A673 (cell line): ENCODE results near the gene TULP3. TPM values are rescaled to one million over a fixed set of nuclear protein-coding genes. Genes with fewer than 3 reads are reported as not detected.

Experiments
- BruUV-seq: library from RNA; stranded (reverse); fragments of 400-500 nt; replicated peaks from 2 replicates; lab custom pipeline; 2021; lab: Mats Ljungman, UMichigan
- CTCF ChIA-PET: fragments of 300-600 bp; sonication (Branson Sonifier 250); formaldehyde crosslinking; loops from one replicate; lab custom pipeline; 2022; ENCODE audit warnings: antibody characterized with exemption; lab: Charles Lee
- POLR2A ChIA-PET: fragments of 300-600 bp; sonication (Branson Sonifier 250); formaldehyde crosslinking; loops from one replicate; lab custom pipeline; 2022; ENCODE audit warnings: antibody characterized with exemption; ENCODE audit not compliant: low non-redundant PET; lab: Charles Lee
- DNase-seq: peaks from one replicate; pipeline ENCODE4 v3.0.0-alpha.2; 2015; ENCODE audit warnings: low spot score
- H3K27ac ChIP-seq: fragments of 200-600 bp; sonication (generic); 2 replicates; pipeline ENCODE4 v1.5.1; 2016; ENCODE audit warnings: mixed run types, low read depth, mild to moderate bottlenecking, mixed read lengths, antibody characterized with exemption, low read length; ENCODE audit not compliant: poor library complexity, severe bottlenecking
- H3K27me3 ChIP-seq: fragments of 200-600 bp; sonication (generic); replicated peaks from 2 replicates; pipeline ENCODE4 v1.6.1; 2017; ENCODE audit warnings: mixed run types, low read depth, mild to moderate bottlenecking, mixed read lengths, antibody characterized with exemption, low read length; ENCODE audit not compliant: insufficient read depth, poor library complexity
- H3K36me3 ChIP-seq: fragments of 200-600 bp; sonication (generic); 2 replicates; pipeline ENCODE4 v1.6.1; 2016; ENCODE audit warnings: mixed run types, mild to moderate bottlenecking, mixed read lengths, antibody characterized with exemption, low read length; ENCODE audit not compliant: insufficient read depth, poor library complexity, severe bottlenecking
- H3K4me1 ChIP-seq: fragments of 200-600 bp; sonication (generic); 2 replicates; pipeline ENCODE4 v1.6.1; 2017; ENCODE audit warnings: mixed run types, mild to moderate bottlenecking, mixed read lengths, antibody characterized with exemption, low read length; ENCODE audit not compliant: insufficient read depth, poor library complexity, severe bottlenecking
- H3K4me3 ChIP-seq: fragments of 200-600 bp; sonication (generic); 2 replicates; pipeline ENCODE4 v1.5.1; 2016; ENCODE audit warnings: low read depth, mixed run types, mild to moderate bottlenecking, mixed read lengths, low read length; ENCODE audit not compliant: poor library complexity, severe bottlenecking
- H3K9me3 ChIP-seq: fragments of 200-600 bp; sonication (generic); 2 replicates; pipeline ENCODE4 v1.6.1; 2016; ENCODE audit warnings: mixed run types, low read depth, mild to moderate bottlenecking, mixed read lengths, antibody characterized with exemption, low read length; ENCODE audit not compliant: poor library complexity, severe bottlenecking
- EZH2 ChIP-seq: fragments of 200-600 bp; sonication (generic); IDR thresholded peaks from 2 replicates; pipeline ENCODE4 v1.6.1; 2017; ENCODE audit warnings: borderline replicate concordance, low read depth, mild to moderate bottlenecking, mixed read lengths, antibody characterized with exemption, low read length; ENCODE audit not compliant: poor library complexity, severe bottlenecking
- intact Hi-C: fragments of 100-400 bp; cut with micrococcal nuclease; formaldehyde crosslinking; loops from one replicate; pipeline ENCODE4 v1.10.0; 2022; ENCODE audit not compliant: unreplicated experiment
- total RNA-seq: library from RNA; stranded (reverse); gene quantifications from 2 replicates; pipeline ENCODE4 v1.2.3, GENCODE V29; 2021
- TF ChIP-seq, protein P1 (sequence below): fragments of 300-800, 200-600 bp; sonication (generic); conservative IDR thresholded peaks from 2 replicates; pipeline ENCODE4 v1.5.1; 2017; ENCODE audit warnings: low read depth, mild to moderate bottlenecking, antibody characterized with exemption, low read length, moderate library complexity, mixed read lengths

The TULP3 gene
- total RNA-seq, 1 experiment from 2014 or later: 48.1 TPM

DNA sequence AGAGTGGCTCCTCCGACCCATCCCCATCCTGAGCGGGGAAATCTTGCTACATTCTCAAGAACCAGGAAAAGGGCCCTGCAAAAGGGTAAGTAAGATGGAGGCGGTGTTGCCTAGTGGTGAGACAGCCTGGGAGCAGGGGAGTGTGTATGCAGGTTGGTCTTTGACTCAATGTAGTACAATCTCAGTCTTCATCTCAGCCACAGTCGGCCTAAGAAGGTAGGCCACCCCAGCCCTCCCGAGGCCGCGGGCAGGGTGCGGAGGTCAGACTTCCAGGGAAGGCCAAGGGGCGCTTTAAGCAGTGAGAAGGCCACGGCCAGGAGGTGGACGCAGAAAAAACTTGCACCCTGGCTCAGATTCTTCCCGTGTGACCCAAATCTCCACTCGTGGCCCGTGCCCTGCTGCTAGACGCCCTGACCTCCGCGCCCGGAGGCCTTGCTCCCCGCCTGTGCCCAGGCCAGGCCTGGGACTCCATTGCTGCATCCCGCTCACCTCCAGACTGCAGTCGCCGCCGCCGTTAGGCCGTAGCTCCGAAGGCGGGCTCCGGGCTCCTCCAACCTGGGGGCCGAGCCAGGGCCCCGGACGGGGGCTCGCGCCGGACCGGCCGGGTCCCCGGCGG, 14.2 kb upstream of the TULP3 start:
- no TSS peak for BruUV-seq
- ChIA-PET POLR2A (no interaction called here), CTCF (interaction anchor here (0.6 to 1.2 kb wide), 3 partner anchors 15 to 69 kb away, joined by 3 to 4 read pairs (median 3); partner anchors contain the start of genes TEX52 and TULP3)
- Histone ChIP-seq H3K27ac (peak overlapping the region; percentile 86), H3K27me3 (no peaks in the 10 kb centered on the region), H3K4me1 (no peaks in the 10 kb centered on the region), H3K4me3 (peak overlapping the region; percentile 65), H3K9me3 (no peaks in the 10 kb centered on the region), H3K36me3 (peaks cover 50% of the 10 kb centered on the region)
- no peak for TF ChIP-seq EZH2
- TF ChIP-seq, protein P1, sequence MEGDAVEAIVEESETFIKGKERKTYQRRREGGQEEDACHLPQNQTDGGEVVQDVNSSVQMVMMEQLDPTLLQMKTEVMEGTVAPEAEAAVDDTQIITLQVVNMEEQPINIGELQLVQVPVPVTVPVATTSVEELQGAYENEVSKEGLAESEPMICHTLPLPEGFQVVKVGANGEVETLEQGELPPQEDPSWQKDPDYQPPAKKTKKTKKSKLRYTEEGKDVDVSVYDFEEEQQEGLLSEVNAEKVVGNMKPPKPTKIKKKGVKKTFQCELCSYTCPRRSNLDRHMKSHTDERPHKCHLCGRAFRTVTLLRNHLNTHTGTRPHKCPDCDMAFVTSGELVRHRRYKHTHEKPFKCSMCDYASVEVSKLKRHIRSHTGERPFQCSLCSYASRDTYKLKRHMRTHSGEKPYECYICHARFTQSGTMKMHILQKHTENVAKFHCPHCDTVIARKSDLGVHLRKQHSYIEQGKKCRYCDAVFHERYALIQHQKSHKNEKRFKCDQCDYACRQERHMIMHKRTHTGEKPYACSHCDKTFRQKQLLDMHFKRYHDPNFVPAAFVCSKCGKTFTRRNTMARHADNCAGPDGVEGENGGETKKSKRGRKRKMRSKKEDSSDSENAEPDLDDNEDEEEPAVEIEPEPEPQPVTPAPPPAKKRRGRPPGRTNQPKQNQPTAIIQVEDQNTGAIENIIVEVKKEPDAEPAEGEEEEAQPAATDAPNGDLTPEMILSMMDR: no peak
- intact Hi-C loops: loop anchor here (1.0 to 2.0 kb wide), 2 partner anchors 35 to 68 kb away; no protein-coding TSS in a partner anchor
- peak; percentile 34 for DNase-seq

DNA sequence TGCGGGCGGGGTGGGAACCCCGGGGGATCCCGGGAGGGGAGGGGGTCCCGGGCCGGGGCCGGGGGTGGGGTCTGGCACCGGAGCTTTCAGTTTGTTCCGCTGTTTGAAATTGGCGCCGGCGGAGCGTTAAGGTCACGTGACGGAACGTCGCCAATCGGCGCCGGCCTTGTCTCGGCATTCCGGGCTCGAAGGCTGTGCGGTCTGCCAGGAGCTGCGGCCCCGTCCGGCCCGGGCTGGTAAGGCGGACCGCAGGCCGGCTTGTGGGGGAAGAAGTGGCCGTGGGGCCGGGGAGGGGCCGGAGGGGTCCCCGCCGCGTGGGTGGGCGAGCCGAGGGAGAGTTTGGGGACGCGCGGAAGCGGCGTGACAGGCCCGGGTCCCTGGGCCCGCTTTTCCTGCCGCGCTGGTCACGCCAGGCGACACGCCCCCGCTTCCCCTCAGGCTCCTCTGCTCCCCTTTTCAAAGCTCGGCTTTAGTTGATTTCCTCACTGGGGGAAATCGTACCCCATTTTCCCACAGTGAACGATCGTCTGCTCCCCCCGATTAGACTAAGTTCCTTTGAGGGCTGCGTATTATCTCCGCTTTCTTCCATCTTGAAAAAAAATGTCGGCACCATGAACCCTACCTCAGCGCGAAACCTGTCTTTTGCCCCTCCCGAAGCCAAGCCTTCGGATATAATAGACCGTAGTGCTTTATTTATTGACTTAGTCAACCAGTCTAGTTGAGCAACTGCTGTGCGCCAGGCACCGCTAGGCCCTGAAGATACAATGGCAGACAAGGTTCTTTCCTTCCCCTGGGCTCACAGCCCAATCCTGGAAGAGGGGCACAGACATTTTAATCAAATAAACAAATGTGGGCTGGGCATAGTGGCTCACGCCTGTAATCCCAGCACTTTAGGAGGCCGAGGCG, 13.4 kb upstream of the TULP3 start, which contains the start of the genes FOXM1 and RHNO1:
FOXM1 (minus strand) TSS at position 128 of the 906 bp plus-strand sequence. CDS start 2,696 bp downstream, outside the sequence.
RHNO1 (plus strand) TSS at position 177 of the 906 bp plus-strand sequence. CDS start 8,144 bp downstream, outside the sequence.
- H3K27me3 ChIP-seq: no peaks in the 10 kb centered on the region
- BruUV-seq: TSS peak; percentile 74
- peak within 1 kb of the TSS; percentile 65 for H3K4me3 ChIP-seq
- peak; percentile 93 for DNase-seq
- ChIA-PET CTCF (interaction anchor here (0.9 to 1.2 kb wide), 2 partner anchors 14 to 21 kb away, joined by 3 to 4 read pairs; partner anchors contain the start of genes TEX52 and TULP3), POLR2A (interaction anchor here (0.6 kb wide), 1 partner anchor 77 kb away, joined by 11 read pairs; no protein-coding TSS in a partner anchor)
- H3K27ac ChIP-seq: peak within 1 kb of the TSS; percentile 86
- TF ChIP-seq, protein P1: no peak
- no peak for TF ChIP-seq EZH2
- H3K36me3 ChIP-seq: peaks cover 42% of the 10 kb centered on the region
- intact Hi-C loops: loop anchor here (1.0 to 2.0 kb wide), 2 partner anchors 34 to 68 kb away; no protein-coding TSS in a partner anchor
- H3K4me1 ChIP-seq: no peaks in the 10 kb centered on the region
- H3K9me3 ChIP-seq: no peaks in the 10 kb centered on the region
